Tibial nerve (tissue), 4 donors: Measurements from ENCODE around the gene ARFGEF3.

Source experiments
- CTCF ChIP-seq, 5 experiments: fragments of 200-600 bp in 3 of 5; fragments of 450-650 bp in 2 of 5; sonication (generic) in 3 of 5; IDR thresholded peaks; one replicate each; pipeline ENCODE4 v1.5.1; 2016 to 2019; ENCODE audit warnings: antibody characterized with exemption in 5 of 5, mild to moderate bottlenecking in 3 of 5, moderate library complexity in 2 of 5
- EP300 ChIP-seq, 2 donors: sonication (generic); formaldehyde crosslinking; IDR thresholded peaks; one replicate each; pipeline ENCODE4 v1.6.1; 2017; ENCODE audit warnings: antibody characterized with exemption in 2 of 2, mild to moderate bottlenecking in 1 of 2
- POLR2A ChIP-seq, 2 donors: fragments of 450-650 bp; IDR thresholded peaks; one replicate each; pipeline ENCODE4 v1.6.1; 2017; ENCODE audit warnings: antibody characterized with exemption in 2 of 2, mild to moderate bottlenecking in 2 of 2, moderate library complexity in 2 of 2

GRCh38 chr6:138377042-138377441, 215.3 kb downstream of the ARFGEF3 start:
- TF ChIP-seq CTCF (IDR thresholded peaks at IDR 0.05) (no peak), POLR2A (IDR thresholded peaks at IDR 0.05) (no peak), EP300 (IDR thresholded peaks at IDR 0.05) (no peak)
